H1 (cell line): ENCODE measurements around the gene SCAMP5. TPM values are rescaled to one million over a fixed set of nuclear protein-coding genes. Genes with fewer than 3 reads are reported as not detected.

Experiments used
- CTCF ChIA-PET: fragments of 300-600 bp; sonication (Branson Sonifier 250); formaldehyde crosslinking; loops from one replicate; lab custom pipeline; 2021; ENCODE audit not compliant: partially characterized antibody; lab: Charles Lee
- POLR2A ChIA-PET: fragments of 300-600 bp; sonication (Branson Sonifier 250); formaldehyde crosslinking; loops from one replicate; lab custom pipeline; 2021; ENCODE audit warnings: inconsistent platforms; ENCODE audit not compliant: partially characterized antibody; lab: Charles Lee
- DNase-seq, 2 experiments: peaks; one replicate each; pipeline versions ENCODE4 v3.0.0 to v3.0.0-alpha.2; 2010 to 2022; ENCODE audit warnings: low spot score in 2 of 2, low read depth in 1 of 2, mixed read lengths in 1 of 2
- FAIRE-seq: peaks from 2 replicates; lab custom pipeline; 2011; peaks lifted over from hg19 to GRCh38; lab: Jason Lieb, UNC
- H2AFZ ChIP-seq: 2 replicates; pipeline ENCODE4 v1.8.1; 2012; ENCODE audit warnings: low read length, inconsistent platforms
- H2AK5ac ChIP-seq: 2 replicates; pipeline ENCODE4 v1.6.1; 2013; ENCODE audit warnings: low read depth, low read length
- H2BK120ac ChIP-seq: replicated peaks from 2 replicates; pipeline ENCODE3; 2013; ENCODE audit warnings: low read depth, low read length, inconsistent platforms
- H2BK12ac ChIP-seq: 2 replicates; pipeline ENCODE4 v1.6.1; 2013; ENCODE audit warnings: low read depth, low read length
- H2BK15ac ChIP-seq: 2 replicates; pipeline ENCODE4 v1.6.1; 2013; ENCODE audit warnings: low read length
- H2BK20ac ChIP-seq: 2 replicates; pipeline ENCODE4 v1.6.1; 2013; ENCODE audit warnings: low read length
- H2BK5ac ChIP-seq: 2 replicates; pipeline ENCODE4 v1.6.1; 2013; ENCODE audit warnings: low read depth, low read length
- H3K14ac ChIP-seq: 2 replicates; pipeline ENCODE4 v1.6.1; 2013; ENCODE audit warnings: inconsistent platforms; ENCODE audit not compliant: insufficient read length
- H3K18ac ChIP-seq: 2 replicates; pipeline ENCODE4 v1.6.1; 2013; ENCODE audit warnings: low read length; ENCODE audit errors: extremely low read depth
- H3K23ac ChIP-seq: 2 replicates; pipeline ENCODE4 v1.6.1; 2013; ENCODE audit warnings: inconsistent platforms; ENCODE audit not compliant: insufficient read length
- H3K23me2 ChIP-seq: 2 replicates; pipeline ENCODE4 v1.6.1; 2013; ENCODE audit warnings: low read depth, low read length
- H3K27ac ChIP-seq: 2 replicates; pipeline ENCODE4 v1.6.1; 2011; ENCODE audit warnings: low read depth, low read length, inconsistent platforms
- H3K27me3 ChIP-seq, 4 experiments: replicated peaks in 1 of 4; 1 replicate in 1 of 4; 2 replicates in 3 of 4; pipeline versions ENCODE4 v1.6.1 to v1.8.1; 2011 to 2013; ENCODE audit warnings: low read length in 3 of 4, mild to moderate bottlenecking in 3 of 4, inconsistent platforms in 2 of 4, mixed read lengths in 2 of 4, moderate library complexity in 1 of 4; ENCODE audit not compliant: control insufficient read depth in 3 of 4, insufficient read depth in 3 of 4; ENCODE audit errors: extremely low read depth in 1 of 4
- H3K36me3 ChIP-seq, 4 experiments: 2 replicates each; pipeline versions ENCODE4 v1.6.1 to v1.8.1; 2011 to 2013; ENCODE audit warnings: mild to moderate bottlenecking in 4 of 4, low read length in 3 of 4, moderate library complexity in 2 of 4, control low read depth in 1 of 4, inconsistent platforms in 1 of 4; ENCODE audit not compliant: insufficient read depth in 4 of 4, control insufficient read depth in 2 of 4
- H3K4ac ChIP-seq: replicated peaks from 2 replicates; pipeline ENCODE3; 2013; ENCODE audit warnings: low read length, low read depth, mixed read lengths, inconsistent platforms; ENCODE audit not compliant: insufficient read length
- H3K4me1 ChIP-seq, 4 experiments: replicated peaks in 1 of 4; 1 replicate in 1 of 4; 2 replicates in 3 of 4; pipeline versions ENCODE4 v1.6.1 to v1.8.1; 2011 to 2013; ENCODE audit warnings: low read length in 3 of 4, inconsistent platforms in 2 of 4, mixed read lengths in 1 of 4; ENCODE audit not compliant: insufficient read depth in 4 of 4, control insufficient read depth in 3 of 4
- H3K4me2 ChIP-seq, 2 experiments: 2 replicates each; pipeline versions ENCODE4 v1.6.1 to v1.8.1; 2011 to 2013; ENCODE audit warnings: low read depth in 2 of 2, low read length in 2 of 2, control low read depth in 1 of 2, inconsistent platforms in 1 of 2, mild to moderate bottlenecking in 1 of 2; ENCODE audit not compliant: insufficient read depth in 1 of 2
- H3K4me3 ChIP-seq, 4 experiments: fragments of 200-600, 300-600 bp in 1 of 4; sonication (generic), shearing (Covaris generic), sonication (Bioruptor Twin) in 1 of 4; 2 replicates each; pipeline versions ENCODE4 v1.5.1 to v1.8.1; 2011 to 2016; ENCODE audit warnings: low read length in 4 of 4, low read depth in 3 of 4, control low read depth in 2 of 4, inconsistent platforms in 2 of 4, mild to moderate bottlenecking in 2 of 4, mixed read lengths in 1 of 4, moderate library complexity in 1 of 4; ENCODE audit not compliant: insufficient read depth in 2 of 4; ENCODE audit errors: extremely low read depth in 1 of 4
- H3K56ac ChIP-seq: replicated peaks from 2 replicates; pipeline ENCODE3; 2013; ENCODE audit warnings: low read depth, mild to moderate bottlenecking, mixed read lengths, low read length, inconsistent platforms; ENCODE audit not compliant: insufficient read length
- H3K79me1 ChIP-seq: 2 replicates; pipeline ENCODE4 v1.6.1; 2013; ENCODE audit warnings: low read depth, low read length, control low read depth
- H3K79me2 ChIP-seq, 2 experiments: 2 replicates each; pipeline versions ENCODE4 v1.6.1 to v1.8.1; 2012 to 2013; ENCODE audit warnings: low read length in 2 of 2, mild to moderate bottlenecking in 2 of 2, inconsistent platforms in 1 of 2; ENCODE audit not compliant: insufficient read depth in 2 of 2, control insufficient read depth in 1 of 2
- H3K9ac ChIP-seq, 4 experiments: replicated peaks in 1 of 4; 1 replicate in 1 of 4; 2 replicates in 3 of 4; pipeline versions ENCODE4 v1.6.1 to v1.8.1; 2011 to 2013; ENCODE audit warnings: low read depth in 3 of 4, low read length in 3 of 4, control low read depth in 2 of 4, mild to moderate bottlenecking in 2 of 4, moderate library complexity in 2 of 4, inconsistent platforms in 1 of 4; ENCODE audit errors: extremely low read depth in 1 of 4
- H3K9me3 ChIP-seq, 2 experiments: 2 replicates each; pipeline versions ENCODE4 v1.6.1 to v1.8.1; 2012 to 2013; ENCODE audit warnings: mild to moderate bottlenecking in 2 of 2, moderate library complexity in 2 of 2, control low read depth in 1 of 2, inconsistent platforms in 1 of 2, low read depth in 1 of 2, low read length in 1 of 2, mixed read lengths in 1 of 2; ENCODE audit not compliant: insufficient read depth in 2 of 2
- H4K20me1 ChIP-seq, 2 experiments: replicated peaks in 1 of 2; 2 replicates each; pipeline versions ENCODE3 to v1.8.1; 2011 to 2013; ENCODE audit warnings: inconsistent platforms in 2 of 2, low read length in 2 of 2, mild to moderate bottlenecking in 1 of 2; ENCODE audit not compliant: insufficient read depth in 2 of 2, control insufficient read depth in 1 of 2
- H4K5ac ChIP-seq: 2 replicates; pipeline ENCODE4 v1.6.1; 2013; ENCODE audit warnings: low read length, low read depth, mixed read lengths, inconsistent platforms; ENCODE audit not compliant: insufficient read length
- H4K8ac ChIP-seq: 2 replicates; pipeline ENCODE4 v1.8.0; 2013; ENCODE audit warnings: mild to moderate bottlenecking, moderate library complexity, low read length, inconsistent platforms; ENCODE audit not compliant: insufficient read depth; ENCODE audit errors: extremely low read depth
- H4K91ac ChIP-seq: replicated peaks from 2 replicates; pipeline ENCODE3; 2013; ENCODE audit warnings: low read length, mixed read lengths, inconsistent platforms; ENCODE audit not compliant: insufficient read length
- ASH2L ChIP-seq: fragments of 200-600, 300-600 bp; sonication (generic); IDR thresholded peaks from one replicate; pipeline ENCODE4 v1.7.1; 2017; ENCODE audit warnings: low read length
- CEBPB ChIP-seq: IDR thresholded peaks from 2 replicates; pipeline ENCODE4 v1.6.1; 2012; ENCODE audit warnings: low read depth, low read length
- CTBP2 ChIP-seq: IDR thresholded peaks from 2 replicates; pipeline ENCODE4 v1.7.0; 2011; ENCODE audit warnings: borderline replicate concordance, mild to moderate bottlenecking, moderate library complexity, mixed read lengths, low read length; ENCODE audit not compliant: insufficient read depth, insufficient read length
- KDM1A ChIP-seq: fragments of 200-600, 300-600 bp; sonication (generic); IDR thresholded peaks from 2 replicates; pipeline ENCODE4 v1.7.1; 2016; ENCODE audit warnings: mild to moderate bottlenecking, low read length, borderline replicate concordance
- MAX ChIP-seq: IDR thresholded peaks from 2 replicates; pipeline ENCODE4 v1.6.1; 2012; ENCODE audit warnings: inconsistent platforms
- NANOG ChIP-seq: IDR thresholded peaks from 2 replicates; pipeline ENCODE4 v1.6.1; 2011; ENCODE audit warnings: low read length, low read depth, mild to moderate bottlenecking, inconsistent platforms; ENCODE audit not compliant: insufficient read depth, poor library complexity, severe bottlenecking
- NRF1 ChIP-seq: IDR thresholded peaks from 2 replicates; pipeline ENCODE4 v1.6.1; 2011; ENCODE audit warnings: mild to moderate bottlenecking, low read depth, low read length, improper control_type of control experiment
- WGBS, 2 experiments: shearing (Covaris generic) in 1 of 2; methylation state at CpG; one replicate each; pipeline versions ENCODE4 v1.1.6 to v1.1.7; 2013 to 2015; ENCODE audit warnings: low lambda C conversion rate in 2 of 2, mixed read lengths in 2 of 2, inconsistent platforms in 1 of 2, low coverage in 1 of 2, missing lambda C conversion rate in 1 of 2; ENCODE audit not compliant: insufficient replicate concordance in 2 of 2, insufficient coverage in 1 of 2, insufficient read length in 1 of 2; ENCODE audit errors: extremely low coverage in 1 of 2, missing lambda C conversion rate in 1 of 2; 5-methylcytosine and 5-hydroxymethylcytosine counted together
- polyA plus RNA-seq, 7 experiments: library from polyadenylated mRNA; depleted of rRNA in 3 of 7; stranded (reverse) in 5 of 7; unstranded in 2 of 7; fragments of >200 nt in 5 of 7; fragments of 200-250 nt in 2 of 7; gene quantifications; 1 replicate in 5 of 7; 2 replicates in 1 of 7; 4 replicates in 1 of 7; pipeline versions ENCODE4 v1.2.1 to v1.2.3, GENCODE V29; 2011 to 2013; ENCODE audit warnings: missing spikeins in 2 of 7, mixed read lengths in 2 of 7
- total RNA-seq: library from RNA; stranded (reverse); fragmentation: NEBNext Ultra II Directional; extraction: Animal tissue kit (Norgen Biotek cat#: 25700); gene quantifications from 2 replicates; pipeline ENCODE4 v1.2.1, GENCODE V29; 2021

The SCAMP5 gene
- total and polyA plus RNA-seq, 2 of the 8 experiments (the other 6 are each of a cell fraction or from before 2014, with no cell fraction given) = 55.4 to 94.7 TPM

- no peak overlapping the region for H2BK20ac ChIP-seq
- H3K36me3 ChIP-seq = no peaks in the 10 kb centered on the region
- no peak overlapping the region for H2BK120ac ChIP-seq
- 92% methylated on average over 3 of the region's 3 CpGs; no CpG with 5 or more reads in 1 of the 2 experiments for WGBS, 2 experiments
- no peak overlapping the region for H3K4me3 ChIP-seq
- ChIA-PET POLR2A (interaction anchor here (0.5 to 1.0 kb wide), 3 partner anchors 108 to 433 kb away, joined by 3 to 4 read pairs (median 3); no protein-coding TSS in a partner anchor), CTCF (interaction anchor here (0.6 to 2.9 kb wide), 6 partner anchors 145 to 314 kb away, joined by 3 to 14 read pairs (median 8); partner anchors contain the start of gene C15orf39)
- H4K91ac ChIP-seq = no peak overlapping the region
- H3K23ac ChIP-seq = no peak overlapping the region
- TF ChIP-seq NANOG (no peak), KDM1A (no peak), NRF1 (no peak), ASH2L (no peak), MAX (no peak), CTBP2 (no peak), CEBPB (no peak)
- H2AFZ ChIP-seq = no peak overlapping the region
- H4K8ac ChIP-seq = no peak overlapping the region
- no peak overlapping the region for H3K14ac ChIP-seq
- FAIRE-seq (no peak), DNase-seq (no peak)
- no peak overlapping the region for H2BK5ac ChIP-seq
- H4K5ac ChIP-seq = no peak overlapping the region
- no peak overlapping the region for H3K9ac ChIP-seq
- H3K79me1 ChIP-seq = no peaks in the 10 kb centered on the region; the same call in 1 of the 2 replicates
- no peak overlapping the region for H3K18ac ChIP-seq
- H3K79me2 ChIP-seq = peaks cover 0 to 3% of the 10 kb centered on the region in 2 experiments; a peak in 1 of 4 replicates
- no peak overlapping the region for H2AK5ac ChIP-seq
- no peak overlapping the region for H3K27ac ChIP-seq
- peaks cover 2 to 7% (median 3%) of the 10 kb centered on the region in 4 experiments; a peak in 6 of 7 replicates for H3K4me1 ChIP-seq
- no peaks in the 10 kb centered on the region for H3K9me3 ChIP-seq
- peaks cover 4 to 18% of the 10 kb centered on the region in 2 experiments for H4K20me1 ChIP-seq
- no peaks in the 10 kb centered on the region for H3K23me2 ChIP-seq
- no peak overlapping the region for H2BK12ac ChIP-seq
- H3K56ac ChIP-seq = no peak overlapping the region
- H2BK15ac ChIP-seq = no peak overlapping the region
- no peaks in the 10 kb centered on the region for H3K27me3 ChIP-seq
- H3K4ac ChIP-seq = no peak overlapping the region
- H3K4me2 ChIP-seq = no peak overlapping the region
These were observed 42.9 kb downstream of the SCAMP5 start for GRCh38 chr15:75038231-75038630.
